ENCODE measurements around the gene CGGBP1.
A peak's percentile ranks its signal among the peaks of the same experiment; 100 is the strongest.

The CGGBP1 gene, protein sequence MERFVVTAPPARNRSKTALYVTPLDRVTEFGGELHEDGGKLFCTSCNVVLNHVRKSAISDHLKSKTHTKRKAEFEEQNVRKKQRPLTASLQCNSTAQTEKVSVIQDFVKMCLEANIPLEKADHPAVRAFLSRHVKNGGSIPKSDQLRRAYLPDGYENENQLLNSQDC

DNA sequence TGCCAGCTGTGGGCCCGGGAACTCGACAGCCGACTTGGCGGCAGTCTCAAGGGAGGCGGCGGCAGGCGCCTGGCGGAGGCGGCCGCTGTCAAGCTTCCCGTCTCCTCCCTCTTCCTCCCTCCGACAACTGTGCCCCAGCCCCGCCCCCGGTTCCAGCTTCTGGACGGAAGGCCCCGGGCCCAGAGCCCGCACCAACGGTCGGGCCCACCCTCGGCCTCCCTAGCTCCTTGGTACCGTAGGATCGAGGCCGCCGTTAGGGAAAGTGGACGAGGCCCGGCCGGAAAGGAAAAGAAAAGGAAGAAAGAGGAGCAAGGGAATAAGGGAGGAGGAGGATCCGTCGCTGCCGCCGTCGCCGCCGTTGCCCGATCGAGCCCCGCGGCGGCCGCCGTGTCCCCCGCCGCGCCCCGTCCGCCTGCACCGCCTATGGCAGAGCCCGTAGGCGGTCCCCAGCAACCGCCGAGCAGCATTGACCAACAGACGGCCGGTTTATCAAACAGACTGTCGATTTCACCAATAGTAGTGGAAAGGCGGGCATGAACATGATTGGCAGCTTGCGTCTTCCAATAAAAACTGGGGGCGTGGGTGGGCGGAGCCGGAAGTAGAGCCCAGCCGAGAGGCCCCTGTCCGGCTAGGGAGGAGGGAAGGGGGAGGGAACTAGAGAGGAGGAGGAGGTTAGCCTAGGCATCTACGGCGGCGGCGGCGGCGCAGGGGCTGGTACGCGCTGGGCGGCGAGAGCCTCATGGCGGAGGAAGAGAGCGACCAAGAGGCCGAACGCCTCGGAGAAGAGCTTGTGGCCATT, at the start of gene CGGBP1, which contains the start of gene ZNF654:
TSS of gene CGGBP1 (minus strand) at position 425 of the 799 bp plus-strand sequence. CDS start 3,029 bp downstream, outside the sequence.
TSS of gene ZNF654 (plus strand) at position 675 of the 799 bp plus-strand sequence. CDS start at position 740, 65 bp downstream.
- DNase-seq (ENCODE audit: low spot score), result peak; percentile 100

DNA sequence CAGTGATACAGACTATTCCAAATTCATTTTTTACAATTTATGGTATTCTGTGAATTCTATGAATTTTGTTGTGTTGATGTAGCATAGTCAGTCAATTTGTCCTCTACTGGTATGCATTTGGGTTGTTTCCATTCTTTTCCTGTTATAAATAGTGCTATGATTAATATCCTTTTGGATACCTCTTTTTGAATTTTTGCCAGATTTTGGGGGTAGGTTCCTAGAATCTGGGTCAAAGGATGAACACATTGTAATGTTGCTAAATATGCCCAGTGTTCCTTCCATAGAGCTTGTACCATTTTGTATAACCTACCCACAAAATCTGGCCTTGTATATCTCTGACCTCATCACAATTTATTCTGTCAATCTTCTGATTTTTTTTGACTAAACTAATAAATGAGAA, 46.5 kb upstream of the CGGBP1 start:
- no peak for DNase-seq (ENCODE audit: low spot score)

DNA sequence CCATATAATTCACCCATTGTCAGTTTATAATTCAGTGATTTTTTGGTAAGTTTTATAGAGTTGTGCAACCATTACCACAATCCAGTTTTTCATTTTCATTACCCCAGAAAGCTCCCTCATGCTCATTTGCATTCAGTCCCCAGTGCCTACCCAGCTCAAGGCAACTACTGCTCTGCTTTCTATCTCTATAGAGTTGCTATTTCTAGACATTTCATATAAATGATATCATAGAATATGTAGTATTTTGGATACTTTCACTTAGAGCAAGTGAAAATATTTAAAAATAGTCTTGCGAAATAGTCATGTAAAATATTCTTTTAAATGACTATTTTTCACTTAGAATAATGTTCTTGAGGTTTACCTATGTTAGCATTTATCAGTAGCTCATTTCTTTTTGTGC, 42.3 kb upstream of the CGGBP1 start:
- DNase-seq (ENCODE audit: low spot score), result no peak

DNA sequence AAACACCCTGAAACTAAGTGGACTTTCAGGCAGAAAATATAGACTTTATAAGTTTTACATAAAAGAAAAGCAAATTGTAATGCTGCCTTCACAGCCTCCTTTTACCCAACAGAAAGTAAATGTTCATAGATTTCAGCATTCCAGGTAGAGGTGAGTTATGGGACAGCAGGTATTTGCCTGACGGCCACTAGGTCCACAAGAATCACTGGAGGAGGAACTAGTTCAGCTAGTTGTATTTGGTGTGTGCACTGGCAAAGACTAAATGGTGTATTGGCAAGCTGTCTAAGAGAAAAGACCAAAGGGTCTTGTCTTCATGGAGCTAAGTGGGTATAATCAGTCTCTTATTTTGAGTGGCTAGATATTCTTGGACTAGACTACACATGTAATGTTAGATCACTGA, 34.5 kb upstream of the CGGBP1 start:
- DNase-seq (ENCODE audit: low spot score), result no peak

DNA sequence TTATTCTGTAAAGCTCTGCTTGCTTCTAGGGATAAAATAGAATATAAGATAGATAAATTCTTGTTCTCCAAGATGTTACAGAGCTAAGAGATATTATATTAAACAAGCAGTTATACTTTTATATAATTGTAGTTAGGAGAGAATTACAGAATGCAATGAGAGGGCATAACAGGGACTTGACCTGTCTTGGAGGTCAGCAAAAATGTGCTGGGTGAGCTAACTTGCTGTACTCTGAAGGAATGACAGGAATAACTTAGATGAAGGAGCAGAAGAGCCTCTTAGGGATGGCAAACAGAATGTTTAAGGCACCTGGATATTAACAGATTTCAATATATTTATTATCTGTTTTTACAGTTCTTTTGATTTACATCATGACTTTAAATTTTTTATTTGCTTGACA, 33.5 kb upstream of the CGGBP1 start:
- no peak for DNase-seq (ENCODE audit: low spot score)

DNA sequence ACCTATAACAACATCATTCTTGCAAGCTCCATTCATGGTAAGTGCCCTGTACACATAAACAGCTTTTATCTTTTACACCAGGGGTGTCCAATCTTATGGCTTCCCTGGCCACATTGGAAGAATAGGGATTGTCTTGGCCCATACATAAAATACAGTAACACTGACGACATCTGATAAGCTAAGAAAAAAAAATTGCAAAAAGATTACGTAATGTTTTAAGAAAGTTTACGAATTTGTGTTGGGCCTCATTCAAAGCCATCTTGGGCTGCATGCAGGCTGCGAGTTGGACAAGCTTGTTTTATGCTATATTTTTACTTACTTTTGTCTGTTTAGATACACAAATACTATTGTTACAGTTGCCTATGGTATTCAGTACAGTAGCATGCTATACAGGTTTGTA, 31.9 kb upstream of the CGGBP1 start:
- DNase-seq (ENCODE audit: low spot score), result no peak

DNA sequence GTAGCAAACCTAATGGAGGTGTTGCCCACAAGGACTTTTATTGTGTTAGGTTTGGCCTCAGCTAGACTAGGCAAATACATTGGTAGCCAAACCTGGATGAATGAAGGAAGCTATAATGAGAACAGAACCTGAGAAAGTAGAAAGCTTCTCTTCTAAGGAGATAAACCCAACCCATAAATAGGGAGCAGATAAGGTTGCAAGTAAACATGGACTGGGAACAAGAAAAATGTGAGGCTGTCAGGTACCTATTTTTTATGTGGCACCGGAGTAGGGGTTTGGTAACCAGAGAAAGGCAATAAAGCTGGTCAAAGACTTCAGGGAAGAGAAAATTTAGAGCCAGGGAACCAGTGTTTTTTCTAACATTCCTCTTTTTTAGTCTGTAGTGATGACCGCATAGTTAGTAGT, 25.3 kb upstream of the CGGBP1 start:
- no peak for DNase-seq (ENCODE audit: low spot score)

DNA sequence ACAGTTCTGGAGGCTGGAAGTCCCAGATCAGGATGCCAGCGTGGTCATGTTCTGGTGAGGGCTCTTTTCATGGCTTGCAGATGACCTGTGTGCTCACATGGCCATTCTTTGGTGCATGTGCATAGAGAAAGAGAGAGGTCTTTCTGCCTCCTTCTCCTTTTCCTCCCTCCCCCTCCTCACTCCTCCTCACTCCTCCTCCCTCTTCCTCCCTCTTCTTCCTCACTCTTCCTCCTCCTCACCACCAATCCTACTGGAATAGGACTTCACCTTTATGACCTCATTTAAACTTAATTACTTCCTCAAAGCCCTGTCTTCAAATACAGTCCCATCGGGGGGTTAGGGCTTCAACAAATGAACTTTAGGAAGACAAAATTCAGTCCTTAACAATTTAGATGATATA, 24.0 kb upstream of the CGGBP1 start:
- DNase-seq (ENCODE audit: low spot score), result no peak

DNA sequence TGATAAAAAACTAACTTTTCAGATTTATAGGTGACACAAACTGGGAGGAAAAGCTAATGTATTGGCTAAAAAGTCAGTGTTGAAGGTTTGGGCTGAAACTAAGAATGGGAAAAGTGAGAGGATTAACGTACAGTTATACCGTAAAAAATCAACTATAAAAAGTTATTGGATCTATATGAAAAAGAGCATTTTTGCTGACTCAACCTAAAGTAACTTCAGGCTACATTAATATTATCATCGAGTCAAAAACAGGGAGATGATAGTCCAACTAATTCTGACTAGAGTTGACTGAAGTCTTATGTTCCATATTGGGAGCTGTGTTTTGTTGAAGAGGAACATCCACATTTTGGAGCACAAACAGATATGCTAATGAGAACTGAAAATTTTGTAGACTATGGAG, 20.1 kb upstream of the CGGBP1 start:
- no peak for DNase-seq (ENCODE audit: low spot score)

DNA sequence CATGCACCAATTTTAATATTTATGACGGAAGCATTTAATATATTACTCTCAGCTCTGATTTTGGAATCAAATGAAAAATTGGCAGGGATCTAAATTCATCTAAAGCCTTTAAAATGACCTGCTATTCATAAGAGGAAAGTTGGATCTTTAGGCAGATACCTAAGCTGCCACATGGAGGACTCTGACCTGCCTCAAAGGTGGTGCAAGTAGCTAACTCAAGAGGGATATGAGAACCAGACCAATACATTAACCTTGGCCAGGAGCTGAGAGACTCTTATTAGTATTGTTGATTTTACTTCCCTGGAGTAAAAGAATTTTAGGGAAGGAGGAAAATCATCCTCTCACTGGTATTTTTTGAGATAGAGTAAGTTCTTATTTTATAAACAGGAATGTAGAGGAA, 17.9 kb upstream of the CGGBP1 start:
- DNase-seq (ENCODE audit: low spot score), result no peak

DNA sequence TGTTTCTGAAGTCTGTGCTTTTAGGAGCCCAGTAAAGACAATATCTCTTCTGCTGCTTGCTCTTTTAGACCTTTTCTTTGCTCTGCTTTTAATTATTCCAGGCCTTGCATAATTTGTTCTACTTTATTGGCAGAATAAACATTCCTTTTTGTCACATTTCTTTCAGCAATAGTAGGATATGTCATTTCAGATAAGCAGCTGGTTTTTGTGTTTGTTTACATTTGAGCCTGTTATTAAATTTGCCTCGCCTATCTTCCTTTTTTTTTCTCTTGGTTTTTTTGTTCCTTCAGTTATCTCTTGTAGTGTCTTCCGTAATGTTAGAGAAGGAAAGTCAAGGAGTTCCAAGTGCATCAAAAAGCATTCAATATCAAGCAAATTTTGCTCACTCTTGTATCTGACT, 16.7 kb upstream of the CGGBP1 start:
- no peak for DNase-seq (ENCODE audit: low spot score)

DNA sequence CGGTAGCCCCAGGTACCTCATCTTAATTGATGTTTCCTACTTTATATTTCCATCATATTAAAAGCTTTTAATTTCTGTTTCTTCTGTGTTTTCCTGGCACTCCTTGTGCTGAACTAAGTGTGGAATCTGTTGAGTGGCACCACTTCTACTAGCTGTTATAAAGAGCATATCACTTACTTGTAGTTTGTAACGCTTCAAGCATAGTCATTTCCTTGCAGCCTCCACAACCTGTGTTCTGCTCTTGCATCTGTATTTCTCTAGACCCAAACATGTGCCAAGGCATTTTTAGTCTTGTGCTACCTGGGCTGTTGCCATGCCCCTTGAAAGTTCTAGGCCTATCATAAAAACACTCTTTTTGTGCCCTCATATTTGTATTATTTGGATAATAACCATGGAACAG, 16.3 kb upstream of the CGGBP1 start:
- DNase-seq (ENCODE audit: low spot score), result no peak

DNA sequence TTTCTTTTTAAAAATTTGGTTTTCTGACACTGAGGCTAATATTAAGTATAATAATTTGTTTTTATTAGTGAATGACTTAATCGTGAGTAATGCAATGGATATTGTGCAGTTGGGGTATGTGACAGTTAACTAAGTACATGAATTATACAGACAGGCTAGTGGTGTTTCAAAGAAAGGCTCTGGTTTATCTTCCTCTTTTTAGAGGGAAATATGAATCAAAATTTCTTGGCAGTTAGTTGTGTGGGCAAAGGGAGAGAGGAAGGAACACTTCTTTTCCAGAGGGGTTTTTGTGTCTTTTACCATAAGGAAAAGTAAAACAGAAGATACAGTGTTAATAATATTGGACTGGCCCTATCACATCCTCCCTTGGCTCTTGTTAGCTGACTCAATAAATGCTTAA, 2.9 kb upstream of the CGGBP1 start:
- DNase-seq (ENCODE audit: low spot score), result no peak

DNA sequence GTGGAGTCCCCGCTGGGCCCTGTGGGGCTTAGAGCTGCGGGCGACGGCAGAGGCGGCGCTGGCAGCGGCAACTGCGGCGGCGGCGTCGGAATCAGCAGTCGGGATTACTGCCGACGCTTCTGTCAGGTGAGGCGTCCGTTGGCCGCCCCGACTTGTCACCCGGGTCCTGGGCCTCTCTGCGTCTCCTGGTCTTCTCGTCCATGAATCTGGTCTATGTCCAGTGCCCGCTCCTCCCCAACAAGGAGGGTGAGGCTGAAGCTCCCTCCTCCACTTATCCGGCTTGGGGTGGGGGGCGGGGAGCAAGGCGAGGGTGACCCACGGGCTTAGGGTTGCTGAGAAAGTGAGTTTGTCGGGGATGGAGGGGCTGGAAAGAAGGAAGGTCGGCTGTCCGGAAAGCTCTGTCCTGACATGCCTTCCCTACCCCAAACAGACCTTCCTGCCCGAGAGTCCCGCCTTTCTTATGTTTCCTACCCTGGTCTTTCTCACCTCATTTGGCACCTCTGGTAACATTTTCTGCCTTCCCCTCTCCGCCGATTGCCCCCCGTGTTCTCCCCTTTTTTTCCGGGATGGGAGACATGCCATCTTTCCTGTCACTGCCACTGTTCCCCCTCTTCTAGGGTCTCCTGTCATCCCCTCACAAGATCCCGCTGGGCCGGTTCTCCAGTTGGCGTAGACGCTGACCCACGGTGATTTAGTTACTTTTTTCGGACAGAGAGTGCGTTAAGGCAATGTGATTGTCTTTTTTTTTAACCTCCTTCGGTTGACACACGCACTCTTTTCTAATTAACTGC, 770 bp upstream of the CGGBP1 start:
- DNase-seq (ENCODE audit: low spot score), result no peak

DNA sequence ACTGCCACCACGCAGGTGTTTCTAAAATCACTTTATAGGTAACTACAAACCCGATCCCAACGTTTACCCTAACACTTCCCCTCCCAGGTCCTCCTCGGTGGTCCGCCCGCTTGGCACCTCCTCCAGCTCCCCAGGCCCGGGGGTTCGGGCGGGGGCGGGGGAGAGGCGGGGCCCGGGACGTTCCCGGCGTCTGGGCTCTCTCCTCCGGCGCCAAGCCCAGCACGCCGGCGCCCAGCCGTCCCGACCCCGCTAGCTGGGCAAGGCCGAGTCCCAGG, 562 bp downstream of the CGGBP1 start:
- no peak for DNase-seq (ENCODE audit: low spot score)

DNA sequence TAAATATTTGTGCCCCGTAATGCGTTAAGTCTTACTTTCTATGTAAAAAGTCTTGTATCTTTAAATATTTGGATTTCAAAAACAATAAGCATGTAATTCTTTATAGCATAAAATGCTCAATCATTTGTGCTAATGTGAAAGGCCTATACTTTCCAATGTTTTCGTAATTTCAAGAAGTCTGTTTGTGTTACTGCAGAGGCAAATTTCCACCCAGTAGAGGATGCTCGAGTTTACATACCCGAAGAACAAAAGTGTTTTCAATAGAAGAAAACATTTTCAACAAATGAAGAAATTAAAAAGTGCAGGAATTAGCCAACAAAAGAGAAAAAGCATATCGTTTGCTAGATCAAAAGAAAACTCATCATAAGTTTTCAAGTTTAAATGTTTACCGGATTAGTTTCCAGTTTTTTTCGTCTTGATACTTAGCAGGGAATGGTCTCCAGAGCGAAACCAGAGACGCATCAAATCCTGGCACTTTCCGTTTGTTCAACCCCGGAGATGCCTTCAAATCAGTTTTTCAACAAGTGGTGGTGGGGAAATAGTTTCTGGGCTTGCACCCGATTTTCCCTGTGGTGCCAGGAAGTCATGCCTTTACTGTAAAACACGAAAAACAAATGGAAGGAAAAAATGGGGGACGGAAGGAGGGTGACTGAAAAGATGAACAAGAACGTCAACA, 1.0 kb downstream of the CGGBP1 start:
- peak; percentile 12 for DNase-seq (ENCODE audit: low spot score)

DNA sequence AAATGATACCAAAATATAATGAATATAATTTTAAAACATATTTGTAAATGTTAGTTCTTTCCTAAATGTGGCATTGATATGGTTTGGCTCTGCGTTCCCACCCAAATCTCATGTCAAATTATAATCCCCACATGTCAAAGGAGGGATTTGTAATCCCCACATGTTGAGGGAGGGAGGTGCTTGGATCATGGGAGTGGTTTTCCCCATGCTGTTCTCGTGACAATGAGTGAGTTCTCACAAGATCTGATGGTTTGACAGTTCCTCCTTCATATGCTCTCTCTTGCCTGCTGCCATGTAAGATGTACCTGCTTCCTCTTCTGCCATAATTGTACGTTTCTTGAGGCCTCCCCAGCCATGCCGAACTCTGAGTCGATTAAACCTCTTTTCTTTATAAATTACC, 12.0 kb downstream of the CGGBP1 start:
- DNase-seq (ENCODE audit: low spot score), result no peak

DNA sequence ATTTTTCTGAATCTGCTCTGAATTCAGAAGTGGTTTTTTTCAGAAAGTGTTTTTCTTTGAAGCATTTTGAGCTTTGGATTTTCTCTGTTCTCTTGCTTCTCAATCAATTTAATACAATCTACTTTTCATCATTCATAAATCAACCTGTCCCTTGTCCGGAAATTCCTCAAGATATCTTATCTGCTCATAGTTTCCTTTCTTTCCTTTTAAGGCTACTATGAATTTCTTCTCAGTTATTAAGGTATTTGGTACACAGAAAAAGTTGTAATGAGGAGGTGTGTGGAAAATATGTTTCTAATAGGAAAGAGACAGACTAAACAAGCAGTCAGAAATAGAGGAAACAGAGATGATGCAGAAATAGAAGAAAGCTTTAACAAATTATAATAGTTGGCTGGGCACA, 14.4 kb downstream of the CGGBP1 start:
- DNase-seq (ENCODE audit: low spot score), result no peak

DNA sequence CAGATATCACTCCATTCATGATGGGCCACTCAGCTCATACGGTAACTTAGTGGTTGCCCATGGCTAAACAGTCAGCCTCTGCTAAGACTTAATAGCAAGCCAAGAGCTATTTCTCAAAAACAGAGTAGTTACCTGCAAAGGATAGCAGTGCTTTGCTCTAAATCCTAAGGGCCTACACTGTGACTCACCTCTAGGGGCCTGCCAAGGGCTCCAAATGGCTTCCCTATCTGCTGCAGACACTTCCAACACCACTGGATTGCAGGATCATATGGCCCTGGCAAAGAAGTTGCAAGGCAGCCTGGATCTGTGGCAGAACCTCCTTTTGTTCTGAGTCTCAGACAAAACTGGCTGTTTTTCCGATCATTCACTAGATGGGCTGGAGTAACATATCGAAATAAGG, 17.8 kb downstream of the CGGBP1 start:
- DNase-seq (ENCODE audit: low spot score), result no peak

DNA sequence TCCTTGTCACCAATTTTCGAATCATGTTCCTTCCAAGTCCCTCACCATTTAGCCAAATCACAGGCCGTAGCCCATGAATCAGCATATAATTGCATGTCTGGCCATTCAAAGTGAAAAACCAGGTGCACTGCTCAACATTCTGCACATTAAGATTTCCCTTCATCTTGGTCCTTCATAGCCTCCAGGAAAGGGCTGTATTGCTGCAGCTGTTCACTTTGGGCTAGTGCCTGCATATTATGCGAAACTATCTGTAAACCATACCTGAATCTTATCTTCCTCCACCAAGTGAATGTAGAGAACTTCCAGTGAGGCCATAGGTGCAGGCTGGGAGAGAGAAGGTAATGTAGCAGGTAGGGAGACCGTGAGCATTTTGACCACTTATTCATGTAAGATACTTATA, 18.3 kb downstream of the CGGBP1 start:
- no peak for DNase-seq (ENCODE audit: low spot score)

DNA sequence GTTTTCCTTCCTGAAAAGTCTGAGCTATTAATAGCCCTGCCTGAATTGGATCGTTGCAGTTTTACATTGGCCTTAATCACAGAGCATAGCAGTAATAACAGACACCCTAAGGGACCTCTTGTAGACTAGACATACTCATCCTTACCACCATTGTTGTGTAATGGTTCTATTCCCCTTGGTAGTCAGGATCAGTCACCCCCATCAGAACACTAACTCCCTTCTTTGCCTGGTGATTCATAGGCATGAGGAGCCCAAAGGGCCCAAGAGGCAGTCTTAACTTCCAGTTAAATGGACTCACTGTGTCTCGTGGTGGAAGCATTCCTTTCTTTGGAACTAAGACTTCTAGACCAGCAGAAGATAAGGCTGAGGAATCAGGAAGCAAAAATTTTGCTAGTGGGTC, 20.2 kb downstream of the CGGBP1 start:
- DNase-seq (ENCODE audit: low spot score), result no peak

DNA sequence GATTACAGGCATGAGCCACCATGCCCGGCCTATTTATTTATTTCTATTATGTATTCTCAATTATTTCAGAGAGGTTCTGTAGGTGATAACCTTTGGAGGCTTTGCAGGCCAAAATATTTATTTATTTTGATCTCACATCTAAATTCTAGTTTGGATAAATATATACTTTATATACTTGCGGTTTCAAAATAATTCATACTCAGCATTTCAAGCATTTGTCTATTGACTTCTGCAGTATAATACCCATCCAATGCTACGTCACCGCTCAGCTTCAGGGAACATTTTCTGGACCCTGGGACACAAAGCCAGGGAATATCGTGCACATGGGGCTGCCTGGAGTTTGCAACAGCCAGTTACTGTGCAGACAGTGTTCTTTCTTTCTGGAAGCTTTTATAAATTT, 22.6 kb downstream of the CGGBP1 start:
- DNase-seq (ENCODE audit: low spot score), result no peak

Data from CD4-positive, alpha-beta T cell treated with Interleukin-15 for 4 hours (primary cell).